ENCODE measurements around the gene CFAP410. TPM values are rescaled to one million over a fixed set of nuclear protein-coding genes. Genes with fewer than 3 reads are reported as not detected.

CFAP410 gene
- total and polyA plus RNA-seq, 2 of the 8 experiments (the other 6 are each of a cell fraction or from before 2014, with no cell fraction given): 10.6 to 12.0 TPM

DNA sequence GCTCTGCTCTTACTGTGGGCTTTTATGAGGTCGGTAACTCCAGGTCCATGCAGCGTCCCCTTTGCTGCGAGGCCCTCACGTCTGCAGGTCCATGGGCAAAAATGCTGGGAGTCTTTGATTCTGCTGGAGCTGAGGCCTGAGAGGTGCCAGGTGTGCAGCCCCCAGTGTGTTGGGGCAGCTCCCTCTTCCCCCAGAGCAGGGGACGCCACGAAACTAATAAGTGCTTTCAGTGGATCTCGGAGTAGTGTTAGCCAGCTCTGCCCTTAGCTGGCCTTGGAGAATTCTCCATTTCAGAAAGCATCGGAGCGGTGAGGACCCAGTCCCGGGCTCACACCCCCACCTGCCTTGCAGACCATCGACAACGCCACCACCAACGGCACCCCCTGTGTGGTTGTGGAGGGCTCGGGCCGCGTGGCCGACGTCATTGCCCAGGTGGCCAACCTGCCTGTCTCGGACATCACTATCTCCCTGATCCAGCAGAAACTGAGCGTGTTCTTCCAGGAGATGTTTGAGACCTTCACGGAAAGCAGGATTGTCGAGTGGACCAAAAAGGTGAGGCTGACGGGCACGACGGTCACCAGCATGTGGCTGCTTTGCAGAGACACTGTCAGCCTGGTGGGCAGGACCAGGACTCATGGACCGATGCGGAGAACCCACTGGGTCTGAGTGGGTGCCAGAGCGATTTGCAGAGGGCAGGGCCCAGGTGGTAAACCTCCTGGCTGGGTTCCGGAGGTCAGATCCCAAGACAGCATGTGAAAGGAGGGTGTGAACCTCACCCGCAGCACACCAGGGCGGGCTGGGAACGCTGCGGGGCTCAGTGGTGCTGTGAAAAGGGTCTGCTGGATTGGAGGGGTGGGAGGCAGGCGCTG lies 39.7 kb upstream of the CFAP410 start:
- POLR2A ChIA-PET (ENCODE audit: partially characterized antibody): interaction anchor here (1.0 kb wide), 1 partner anchor 19 kb away, joined by 3 read pairs; no protein-coding TSS in a partner anchor
- no peak overlapping the region; the same call in 1 of the 2 replicates for H2BK5ac ChIP-seq (ENCODE audit: low read depth, low read length)
- H3K23ac ChIP-seq (ENCODE audit: insufficient read length): no peak overlapping the region
- H3K27me3 ChIP-seq (replicated peaks in 1 of 4; ENCODE audit: control insufficient read depth in 3 of 4, extremely low read depth in 1 of 4, insufficient read depth in 3 of 4, low read length in 3 of 4): no peaks in the 10 kb centered on the region; a peak in 1 of 7 replicates
- H2AFZ ChIP-seq (ENCODE audit: low read length): no peak overlapping the region
- H3K79me2 ChIP-seq (ENCODE audit: control insufficient read depth in 1 of 2, insufficient read depth in 2 of 2, low read length in 2 of 2): no peaks in the 10 kb centered on the region
- no peak overlapping the region for H2BK15ac ChIP-seq (ENCODE audit: low read length)
- no peak overlapping the region for H3K9ac ChIP-seq (replicated peaks in 1 of 4; ENCODE audit: extremely low read depth in 1 of 4, low read depth in 3 of 4, low read length in 3 of 4)
- H2BK20ac ChIP-seq (ENCODE audit: low read length): no peak overlapping the region
- no peaks in the 10 kb centered on the region for H3K79me1 ChIP-seq (ENCODE audit: low read depth, low read length)
- H2BK120ac ChIP-seq (replicated peaks; ENCODE audit: low read depth, low read length): no peak overlapping the region
- H2BK12ac ChIP-seq (ENCODE audit: low read depth, low read length): no peak overlapping the region
- H3K14ac ChIP-seq (ENCODE audit: insufficient read length): no peak overlapping the region
- H4K5ac ChIP-seq (ENCODE audit: insufficient read length, low read depth, low read length): no peak overlapping the region
- CTCF ChIA-PET (ENCODE audit: partially characterized antibody): interaction anchor here (1.0 to 2.8 kb wide), 5 partner anchors 8 to 65 kb away, joined by 3 to 15 read pairs (median 4); no protein-coding TSS in a partner anchor
- no peaks in the 10 kb centered on the region for H4K20me1 ChIP-seq (replicated peaks in 1 of 2; ENCODE audit: control insufficient read depth in 1 of 2, insufficient read depth in 2 of 2, low read length in 2 of 2)
- peaks cover 6 to 14% of the 10 kb centered on the region in 2 experiments; a peak in 3 of 4 replicates for H3K9me3 ChIP-seq (ENCODE audit: insufficient read depth in 2 of 2, low read depth in 1 of 2, low read length in 1 of 2)
- peak overlapping the region; percentile 69 for H4K91ac ChIP-seq (replicated peaks; ENCODE audit: insufficient read length, low read length)
- no peak for FAIRE-seq
- H3K23me2 ChIP-seq (ENCODE audit: low read depth, low read length): peaks cover 2% of the 10 kb centered on the region; the same call in 1 of the 2 replicates
- H3K4me3 ChIP-seq (ENCODE audit: extremely low read depth in 1 of 4, insufficient read depth in 2 of 4, low read depth in 3 of 4, low read length in 4 of 4): no peak overlapping the region
- H4K8ac ChIP-seq (ENCODE audit: extremely low read depth, insufficient read depth, low read length): peak overlapping the region; percentile 71; the same call in 1 of the 2 replicates
- H2AK5ac ChIP-seq (ENCODE audit: low read depth, low read length): no peak overlapping the region
- H3K4ac ChIP-seq (replicated peaks; ENCODE audit: insufficient read length, low read depth, low read length): no peak overlapping the region
- no peak overlapping the region for H3K4me2 ChIP-seq (ENCODE audit: insufficient read depth in 1 of 2, low read depth in 2 of 2, low read length in 2 of 2)
- H3K18ac ChIP-seq (ENCODE audit: extremely low read depth, low read length): no peak overlapping the region
- H3K27ac ChIP-seq (ENCODE audit: low read depth, low read length): no peak overlapping the region
- 90% methylated on average over 34 of the region's 34 CpGs; no CpG with 5 or more reads in 1 of the 2 experiments for WGBS, 2 experiments (ENCODE audit: extremely low coverage in 1 of 2, insufficient coverage in 1 of 2, insufficient read length in 1 of 2, insufficient replicate concordance in 2 of 2, low coverage in 1 of 2, low lambda C conversion rate in 2 of 2, missing lambda C conversion rate in 1 of 2)
- no peaks in the 10 kb centered on the region for H3K36me3 ChIP-seq (ENCODE audit: control insufficient read depth in 2 of 4, insufficient read depth in 4 of 4, low read length in 3 of 4)
- H3K56ac ChIP-seq (replicated peaks; ENCODE audit: insufficient read length, low read depth, low read length): no peak overlapping the region
- no peak for DNase-seq (ENCODE audit: low read depth in 1 of 2, low spot score in 2 of 2)
- peaks cover 0 to 9% (median 2%) of the 10 kb centered on the region in 4 experiments; a peak in 2 of 7 replicates for H3K4me1 ChIP-seq (replicated peaks in 1 of 4; ENCODE audit: control insufficient read depth in 3 of 4, insufficient read depth in 4 of 4, low read length in 3 of 4)
- no peak for TF ChIP-seq POU5F1 (IDR thresholded peaks at IDR 0.05; ENCODE audit: low read depth, low read length)
- TF ChIP-seq SP1 (IDR thresholded peaks at IDR 0.05; ENCODE audit: low read depth, low read length): no peak
- TF ChIP-seq, protein P1, sequence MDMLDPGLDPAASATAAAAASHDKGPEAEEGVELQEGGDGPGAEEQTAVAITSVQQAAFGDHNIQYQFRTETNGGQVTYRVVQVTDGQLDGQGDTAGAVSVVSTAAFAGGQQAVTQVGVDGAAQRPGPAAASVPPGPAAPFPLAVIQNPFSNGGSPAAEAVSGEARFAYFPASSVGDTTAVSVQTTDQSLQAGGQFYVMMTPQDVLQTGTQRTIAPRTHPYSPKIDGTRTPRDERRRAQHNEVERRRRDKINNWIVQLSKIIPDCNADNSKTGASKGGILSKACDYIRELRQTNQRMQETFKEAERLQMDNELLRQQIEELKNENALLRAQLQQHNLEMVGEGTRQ (IDR thresholded peaks at IDR 0.05; ENCODE audit: low read length): no peak

All from H1 (cell line).